IPS-18c (cell line): ENCODE data around the gene ACR.

Experiments used
- H3K4me3 ChIP-seq: 2 replicates; pipeline ENCODE4 v1.7.0; 2013; ENCODE audit warnings: low read depth, mild to moderate bottlenecking, low read length, moderate library complexity; ENCODE audit not compliant: insufficient read depth
- H3K9me3 ChIP-seq: one replicate; pipeline ENCODE4 v1.6.1; 2013; ENCODE audit warnings: mild to moderate bottlenecking, low read length, moderate library complexity; ENCODE audit not compliant: control insufficient read depth, insufficient read depth

ACR gene

GRCh38 chr22:50725597-50725996 lies 12.4 kb upstream of the ACR start:
- H3K4me3 ChIP-seq: no peak overlapping the region
- H3K9me3 ChIP-seq: no peaks in the 10 kb centered on the region

GRCh38 chr22:50726643-50727340 lies 11.2 kb upstream of the ACR start:
- H3K9me3 ChIP-seq: no peaks in the 10 kb centered on the region
- H3K4me3 ChIP-seq: no peak overlapping the region

DNA sequence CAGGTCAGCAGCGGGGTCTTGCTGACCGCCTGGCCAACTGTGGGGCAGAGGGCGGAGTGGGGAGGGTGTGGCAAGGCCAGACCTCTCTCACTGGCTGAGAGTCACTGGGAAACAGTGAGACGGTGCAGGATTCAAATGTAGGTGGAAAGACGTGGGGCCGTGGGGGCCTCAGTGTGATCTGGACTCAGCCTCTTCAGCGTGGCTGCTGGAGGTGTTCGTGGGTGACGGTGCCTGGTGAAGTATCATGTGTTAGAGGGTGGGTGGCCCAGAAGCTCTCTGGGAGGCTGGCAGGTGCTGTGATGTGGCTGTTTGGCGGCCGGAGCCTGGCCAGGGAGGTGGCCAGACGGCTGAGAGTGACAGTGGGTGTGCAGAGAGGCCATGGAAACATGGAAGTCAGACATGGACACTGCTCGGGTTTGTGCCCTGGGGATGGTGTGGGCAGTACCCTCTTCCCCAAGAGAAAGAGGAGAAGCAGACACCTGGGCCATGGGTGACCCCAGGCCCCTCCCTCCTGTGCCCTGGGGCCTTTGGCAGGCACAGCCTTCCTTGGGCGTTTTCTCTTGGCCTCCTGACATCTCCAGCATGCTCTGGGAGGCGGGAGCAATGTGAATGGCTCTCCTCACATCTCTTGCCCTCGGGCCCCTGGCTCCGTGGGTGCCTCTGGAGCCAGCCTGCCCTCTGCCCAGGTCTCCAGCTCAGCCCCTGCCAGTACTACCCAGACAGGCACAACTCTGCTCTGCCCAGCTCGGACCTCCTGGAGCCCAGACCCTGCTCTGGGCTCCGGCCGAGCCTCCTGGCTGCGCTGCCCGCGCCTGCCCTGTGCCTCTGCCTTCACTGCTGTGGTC lies 10.1 kb upstream of the ACR start:
- no peak overlapping the region for H3K4me3 ChIP-seq
- H3K9me3 ChIP-seq: no peaks in the 10 kb centered on the region

DNA sequence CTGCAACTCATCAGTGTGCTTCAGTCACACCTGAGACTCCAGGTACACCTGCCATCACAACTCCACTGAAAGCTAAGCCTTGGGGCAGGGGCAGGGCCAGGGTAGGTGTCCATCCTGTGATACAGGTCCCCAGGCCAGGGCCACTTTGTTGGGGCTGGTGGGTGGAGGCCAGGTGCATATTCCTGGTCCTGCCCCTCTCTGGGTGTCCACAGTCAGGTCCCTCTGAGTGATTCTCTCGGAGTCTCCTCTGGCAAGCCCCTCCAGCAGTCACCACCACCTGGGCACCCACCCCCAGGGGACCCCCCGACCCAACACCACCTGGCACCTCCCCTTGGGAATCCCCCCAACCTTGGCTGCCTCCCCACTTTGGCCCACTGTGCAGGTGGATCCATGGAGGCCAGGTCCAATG lies 9.5 kb upstream of the ACR start:
- no peaks in the 10 kb centered on the region for H3K9me3 ChIP-seq
- no peak overlapping the region for H3K4me3 ChIP-seq

DNA sequence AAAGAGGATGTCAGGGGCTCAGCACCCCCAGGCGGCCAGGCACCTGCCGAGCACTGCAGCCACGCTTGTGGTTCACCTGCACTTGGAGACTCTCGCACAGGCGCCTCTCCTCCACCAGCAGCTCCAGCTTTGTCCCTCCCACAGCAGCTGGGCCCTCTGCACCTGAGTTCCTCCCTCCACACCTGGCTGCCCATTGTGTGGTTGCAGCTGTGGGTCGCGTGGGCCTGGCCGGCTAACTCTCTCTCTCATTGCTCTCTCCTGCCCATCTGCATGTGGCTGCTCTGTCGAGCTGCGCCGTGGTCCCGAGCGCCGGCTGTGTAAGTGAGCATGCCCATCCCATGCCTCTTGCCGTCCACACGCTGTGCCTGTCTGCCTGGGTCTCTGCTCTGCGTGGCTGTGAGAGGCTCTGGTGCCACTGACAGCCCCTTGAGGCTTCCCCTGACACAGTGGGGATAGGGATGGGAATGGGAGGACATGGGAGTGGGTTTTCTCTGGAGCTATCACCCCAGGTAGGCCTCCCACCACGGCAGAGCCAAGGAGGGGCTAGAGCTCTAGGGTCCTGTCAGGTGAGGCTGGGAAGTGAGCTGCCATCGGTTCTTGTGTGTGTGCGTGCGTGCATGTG lies 8.5 kb upstream of the ACR start:
- no peaks in the 10 kb centered on the region for H3K9me3 ChIP-seq
- no peak overlapping the region for H3K4me3 ChIP-seq

GRCh38 chr22:50730013-50730891 lies 7.8 kb upstream of the ACR start:
- Histone ChIP-seq H3K9me3 (peaks cover 4% of the 10 kb centered on the region), H3K4me3 (no peak overlapping the region)

- peaks cover 4% of the 10 kb centered on the region for H3K9me3 ChIP-seq
- H3K4me3 ChIP-seq: no peak overlapping the region
Measured at GRCh38 chr22:50730941-50731661, 6.9 kb upstream of the ACR start.

DNA sequence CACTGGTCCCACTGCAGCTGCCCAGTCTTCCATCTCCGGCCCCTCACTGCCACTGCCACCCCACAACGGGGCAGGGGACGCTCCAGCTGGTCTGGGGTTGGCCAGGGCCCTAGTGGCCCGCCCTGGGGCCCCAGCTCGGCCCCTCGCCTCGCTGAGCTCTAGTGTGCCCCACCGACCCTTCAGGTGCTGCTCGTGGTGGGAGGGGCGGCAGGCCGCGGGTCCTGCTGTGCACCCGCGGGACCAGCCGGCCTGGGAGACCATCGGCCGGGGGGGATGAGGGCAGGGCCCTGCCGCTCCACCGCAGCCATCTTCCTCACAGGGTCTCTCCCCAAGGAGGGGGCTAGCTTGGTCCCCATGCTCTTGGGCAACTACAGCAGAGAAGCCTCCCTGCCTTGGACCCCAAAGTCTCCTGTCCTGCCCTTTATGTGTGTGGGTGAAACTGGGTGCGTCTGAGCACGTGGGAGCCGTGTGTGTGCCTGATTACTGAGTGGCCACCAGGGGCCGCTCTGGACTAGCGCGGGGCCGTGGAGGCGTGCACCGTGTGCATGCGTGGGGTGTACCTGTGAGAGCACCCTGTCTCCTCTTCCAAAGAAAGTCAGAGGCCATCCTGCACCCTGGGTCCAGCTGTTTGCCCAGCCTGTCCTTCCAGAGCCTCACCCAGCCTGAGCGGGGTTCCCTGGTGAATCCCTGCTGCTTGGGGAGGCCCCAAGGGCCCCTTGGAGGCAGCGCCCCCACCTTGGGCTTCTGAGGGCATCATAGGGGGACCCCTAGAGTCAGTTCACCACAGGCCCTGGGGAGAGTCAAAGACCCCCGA lies 6.0 kb upstream of the ACR start:
- Histone ChIP-seq H3K4me3 (no peak overlapping the region), H3K9me3 (peaks cover 4% of the 10 kb centered on the region)

DNA sequence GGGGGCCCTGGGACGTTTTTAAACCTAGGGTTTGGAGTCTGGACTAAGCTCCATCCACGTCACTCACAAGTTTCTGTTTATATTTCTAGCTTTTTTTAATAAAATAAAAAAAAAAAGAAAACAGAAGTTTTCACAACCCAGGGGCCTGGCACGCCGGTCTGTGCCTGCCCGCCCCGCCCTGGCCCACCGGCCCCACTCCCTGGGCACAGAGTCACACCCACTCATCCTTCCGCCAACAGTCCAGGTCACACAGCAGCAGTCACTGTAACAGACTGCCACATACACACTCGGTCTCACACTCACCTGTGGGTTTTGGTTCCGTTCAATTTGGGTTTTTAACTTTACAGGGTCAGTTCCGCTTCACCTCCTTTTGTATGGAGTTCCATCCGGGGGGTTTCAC lies 5.3 kb upstream of the ACR start:
- Histone ChIP-seq H3K4me3 (no peak overlapping the region), H3K9me3 (peaks cover 4% of the 10 kb centered on the region)

GRCh38 chr22:50733521-50734342 lies 4.3 kb upstream of the ACR start:
- Histone ChIP-seq H3K9me3 (peaks cover 4% of the 10 kb centered on the region), H3K4me3 (no peak overlapping the region)

GRCh38 chr22:50734343-50734771 lies 3.6 kb upstream of the ACR start:
- Histone ChIP-seq H3K9me3 (peaks cover 4% of the 10 kb centered on the region), H3K4me3 (no peak overlapping the region)

DNA sequence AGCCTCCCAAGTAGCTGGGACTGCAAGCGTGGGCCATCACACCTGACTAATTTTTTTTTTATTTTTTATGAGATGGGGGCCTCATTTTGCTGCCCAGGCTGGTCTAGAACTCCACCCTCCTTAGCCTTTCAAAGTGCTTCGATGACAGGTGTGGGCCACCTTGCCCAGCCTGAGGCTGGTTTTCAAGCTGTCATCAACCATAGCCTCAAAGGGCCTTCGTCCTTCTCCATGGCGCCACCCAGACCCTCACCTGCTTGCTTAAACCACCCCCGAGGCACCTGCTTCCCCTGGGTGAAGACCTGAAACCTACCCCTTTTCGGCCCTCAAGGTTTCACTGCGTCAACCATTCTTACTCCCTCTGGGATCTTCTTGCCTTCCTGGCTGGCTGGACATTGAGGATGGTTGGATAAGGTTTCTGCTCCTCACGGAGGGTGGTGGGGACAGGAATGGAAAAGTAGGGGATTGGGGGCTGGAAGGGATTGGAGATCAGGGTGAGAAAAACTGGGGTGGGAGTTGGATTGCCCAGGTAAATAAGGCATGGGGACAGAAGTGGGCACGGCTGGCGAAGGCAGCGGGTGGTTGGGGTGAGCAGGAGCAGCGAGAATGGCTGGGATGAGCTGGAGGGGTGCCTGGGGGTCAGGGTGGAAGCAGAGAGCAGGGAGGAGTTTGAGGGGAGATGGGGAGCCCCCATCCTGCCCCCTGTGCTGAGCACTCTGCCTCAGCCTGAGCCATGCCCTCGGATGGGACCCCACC lies 2.8 kb upstream of the ACR start:
- Histone ChIP-seq H3K4me3 (no peak overlapping the region), H3K9me3 (peaks cover 4% of the 10 kb centered on the region)

- H3K4me3 ChIP-seq: no peak overlapping the region
- peaks cover 4% of the 10 kb centered on the region for H3K9me3 ChIP-seq
Measured at GRCh38 chr22:50735739-50736030, 2.3 kb upstream of the ACR start.

DNA sequence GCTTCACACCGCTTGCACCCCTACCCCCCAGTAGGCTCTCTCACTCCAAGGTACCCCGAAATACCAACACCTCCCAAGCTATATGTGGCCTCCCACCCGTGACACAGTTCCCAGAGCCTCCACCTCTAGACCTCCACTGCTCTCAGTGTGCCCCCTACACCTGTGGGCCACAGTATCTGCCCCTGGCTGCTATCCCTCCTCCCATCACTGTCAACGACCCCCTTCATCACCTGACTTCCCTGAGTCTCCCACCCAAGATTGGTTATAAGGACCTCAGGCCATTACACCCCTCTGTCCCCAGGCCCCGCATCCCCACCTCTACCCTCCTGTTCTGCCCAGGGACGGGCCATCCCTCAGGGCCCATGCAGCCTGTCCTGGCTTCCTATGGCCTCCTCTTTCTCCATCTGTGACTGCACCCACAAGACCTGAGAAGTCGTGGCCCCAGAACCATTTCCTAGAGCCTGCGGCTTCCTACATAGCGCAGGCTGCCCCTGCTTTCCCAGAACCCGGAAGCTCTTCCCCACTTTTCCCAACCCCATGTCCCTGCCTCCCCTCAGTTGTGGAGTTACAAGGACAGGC lies 734 bp downstream of the ACR start:
- Histone ChIP-seq H3K9me3 (peaks cover 4% of the 10 kb centered on the region), H3K4me3 (no peak overlapping the region)
